Pancreas (tissue), 8 donors: ENCODE data around the gene GJA8. TPM values are rescaled to one million over a fixed set of nuclear protein-coding genes. Genes with fewer than 3 reads are reported as not detected.

ENCODE experiments used
- polyA plus RNA-seq, 2 donors: library from polyadenylated mRNA; stranded (reverse); fragments of 200-250 nt; gene quantifications; one replicate each; pipeline ENCODE4 v1.2.3, GENCODE V29; 2013
- total RNA-seq, 6 donors: library from RNA; stranded (reverse); fragmentation: NEBNext Ultra II Directional in 4 of 6; extraction: Animal tissue kit (Norgen Biotek cat#: 25700) in 4 of 6; gene quantifications; one replicate each; pipeline versions ENCODE4 v1.2.1 to v1.2.4, GENCODE V29; 2021 to 2023
- donor health status: healthy with polysubstance abuse.
- donor health status: DM: no; HTN: no; CAD: no; lungs with moderate emphysema.
- donor health status: DM: no; HTN: no; CAD: no.
- donor health status: Bipolar disorder and iron deficiency.
- donor health status: DM: yes; HTN: yes; CAD: no.
- donor health status: DM: no; HTN: no; CAD: no.
- donor health status: DM: no; HTN: no; CAD: no.
- donor health status: DM: yes; HTN: yes; CAD: no.

Gene GJA8
- total and polyA plus RNA-seq, 8 donors, result not detected

Other genes with a start within 250 kb of the GJA8 start
- 10 to 100 TPM in 2 of 6 donors, 1 to 10 TPM in 4; 8.5 to 15.9 (median 9.8) TPM for gene ACP6, start 232.3 kb upstream of the GJA8 start, total RNA-seq
- 10 to 100 TPM; 10.3 to 18.6 TPM for gene ACP6, start 232.3 kb upstream of the GJA8 start, polyA plus RNA-seq
- gene GJA5, start 142.2 kb upstream of the GJA8 start, total RNA-seq, result 1 to 10 TPM in 5 of 6 donors, under 1 TPM in 1; 0.57 to 4.6 (median 2.0) TPM
- gene GJA5, start 142.2 kb upstream of the GJA8 start, polyA plus RNA-seq, result 1 to 10 TPM; 1.6 to 2.6 TPM
- 10 to 100 TPM in 1 of 6 donors, 1 to 10 TPM in 5; 6.0 to 10.3 (median 7.5) TPM for gene GPR89B, start 25.6 kb downstream of the GJA8 start, total RNA-seq
- gene GPR89B, start 25.6 kb downstream of the GJA8 start, polyA plus RNA-seq, result 10 to 100 TPM; 11.0 to 18.1 TPM
- gene NBPF11, start 249.5 kb downstream of the GJA8 start, total RNA-seq, result 1 to 10 TPM; 4.0 to 9.8 (median 5.9) TPM
- 1 to 10 TPM; 7.4 to 9.4 TPM for gene NBPF11, start 249.5 kb downstream of the GJA8 start, polyA plus RNA-seq